Psoas muscle (tissue), 8 donors: ENCODE results near the gene PCID2. TPM values are rescaled to one million over a fixed set of nuclear protein-coding genes. Genes with fewer than 3 reads are reported as not detected.

Source experiments
- ATAC-seq, 4 donors: fragments of 200-7000 bp; cut with Tn5 transposase; one replicate each; pipeline ENCODE4 v1.9.1; 2020; ENCODE audit warnings: moderate library complexity in 3 of 4, mild to moderate bottlenecking in 2 of 4
- DNase-seq, 2 donors: peaks; one replicate each; pipeline ENCODE4 v3.0.0-alpha.2; 2020
- H3K27ac ChIP-seq: fragments of 200-600 bp; one replicate; pipeline ENCODE4 v1.8.0; 2022
- H3K27me3 ChIP-seq, 3 donors: fragments of 200-600 bp in 1 of 3; one replicate each; pipeline versions ENCODE4 v1.6.1 to v1.8.0; 2013 to 2022; ENCODE audit warnings: low read length in 2 of 3, mild to moderate bottlenecking in 2 of 3, moderate library complexity in 1 of 3; ENCODE audit not compliant: insufficient read depth in 3 of 3
- H3K36me3 ChIP-seq, 2 donors: fragments of 200-600 bp in 1 of 2; one replicate each; pipeline versions ENCODE4 v1.6.1 to v1.8.0; 2013 to 2022; ENCODE audit warnings: low read depth in 1 of 2, mild to moderate bottlenecking in 1 of 2, moderate library complexity in 1 of 2; ENCODE audit not compliant: insufficient read depth in 1 of 2
- H3K4me1 ChIP-seq: fragments of 200-600 bp; one replicate; pipeline ENCODE4 v1.8.0; 2022
- H3K4me3 ChIP-seq: fragments of 200-600 bp; one replicate; pipeline ENCODE4 v1.8.0; 2022; ENCODE audit warnings: mild to moderate bottlenecking
- H3K9me3 ChIP-seq: fragments of 200-600 bp; one replicate; pipeline ENCODE4 v1.8.0; 2022
- WGBS, 3 donors: extraction: QIAGEN DNeasy Blood & Tissue Kit; methylation state at CpG; one replicate each; pipeline versions ENCODE4 v1.1.6 to v1.1.7; 2013; 5-methylcytosine and 5-hydroxymethylcytosine counted together
- intact Hi-C, 2 donors: fragments of 100-400 bp; cut with DNase I; formaldehyde crosslinking; loops; one replicate each; pipeline versions ENCODE4 v1.11.0 to v1.14.2; 2022
- polyA plus RNA-seq, 3 donors: library from polyadenylated mRNA; stranded (reverse); fragments of 200-250 nt; gene quantifications; one replicate each; pipeline ENCODE4 v1.2.3, GENCODE V29; 2013
- total RNA-seq, 4 donors: library from RNA; stranded (reverse); fragmentation: NEBNext Ultra II Directional in 2 of 4; extraction: Animal tissue kit (Norgen Biotek cat#: 25700) in 2 of 4; gene quantifications; one replicate each; pipeline versions ENCODE4 v1.2.1 to v1.2.4, GENCODE V29; 2021 to 2023
- TF ChIP-seq, protein P1 (sequence below): fragments of 200-600 bp; IDR thresholded peaks from one replicate; pipeline ENCODE4 v1.8.0; 2022; ENCODE audit warnings: antibody characterized with exemption
- donor health status: healthy with polysubstance abuse.
- donor health status: DM: no; HTN: no; CAD: no; lungs with moderate emphysema.
- donor health status: Bipolar disorder and iron deficiency.
- donor health status: healthy.
- donor health status: DM: yes; HTN: yes; CAD: no.
- donor health status: DM: no; HTN: no; CAD: no.
- donor health status: DM: no; HTN: no; CAD: no.
- donor health status: DM: yes; HTN: yes; CAD: no.

The PCID2 gene
- total and polyA plus RNA-seq, 7 donors = 19.9 to 37.1 (median 26.6) TPM

- H3K27ac ChIP-seq = no peak overlapping the region
- intact Hi-C loops = loop anchor here in 1 of 2 donors (10.0 kb wide), 1 partner anchor 170 kb away; no protein-coding TSS in a partner anchor
- no peak overlapping the region for H3K4me3 ChIP-seq
- 74 to 90% (median 82%) methylated on average over 5 of the region's 5 CpGs for WGBS, 3 donors
- DNase-seq (peak in 1 of 2 donors; percentile 49), ATAC-seq (no peak)
- no peaks in the 10 kb centered on the region for H3K27me3 ChIP-seq
- TF ChIP-seq, protein P1, sequence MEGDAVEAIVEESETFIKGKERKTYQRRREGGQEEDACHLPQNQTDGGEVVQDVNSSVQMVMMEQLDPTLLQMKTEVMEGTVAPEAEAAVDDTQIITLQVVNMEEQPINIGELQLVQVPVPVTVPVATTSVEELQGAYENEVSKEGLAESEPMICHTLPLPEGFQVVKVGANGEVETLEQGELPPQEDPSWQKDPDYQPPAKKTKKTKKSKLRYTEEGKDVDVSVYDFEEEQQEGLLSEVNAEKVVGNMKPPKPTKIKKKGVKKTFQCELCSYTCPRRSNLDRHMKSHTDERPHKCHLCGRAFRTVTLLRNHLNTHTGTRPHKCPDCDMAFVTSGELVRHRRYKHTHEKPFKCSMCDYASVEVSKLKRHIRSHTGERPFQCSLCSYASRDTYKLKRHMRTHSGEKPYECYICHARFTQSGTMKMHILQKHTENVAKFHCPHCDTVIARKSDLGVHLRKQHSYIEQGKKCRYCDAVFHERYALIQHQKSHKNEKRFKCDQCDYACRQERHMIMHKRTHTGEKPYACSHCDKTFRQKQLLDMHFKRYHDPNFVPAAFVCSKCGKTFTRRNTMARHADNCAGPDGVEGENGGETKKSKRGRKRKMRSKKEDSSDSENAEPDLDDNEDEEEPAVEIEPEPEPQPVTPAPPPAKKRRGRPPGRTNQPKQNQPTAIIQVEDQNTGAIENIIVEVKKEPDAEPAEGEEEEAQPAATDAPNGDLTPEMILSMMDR = no peak
- peaks cover 3 to 22% of the 10 kb centered on the region in 2 donors for H3K36me3 ChIP-seq
- no peaks in the 10 kb centered on the region for H3K9me3 ChIP-seq
- H3K4me1 ChIP-seq = peaks cover 37% of the 10 kb centered on the region
These were observed 4.1 kb downstream of the PCID2 start for GRCh38 chr13:113204378-113204734.

- 90 to 96% (median 94%) methylated on average over 12 of the region's 12 CpGs for WGBS, 3 donors
- H3K36me3 ChIP-seq = peaks cover 3 to 28% of the 10 kb centered on the region in 2 donors
- peaks cover 37% of the 10 kb centered on the region for H3K4me1 ChIP-seq
- H3K9me3 ChIP-seq = no peaks in the 10 kb centered on the region
- no peak overlapping the region for H3K4me3 ChIP-seq
- intact Hi-C loops = loop anchor here in 1 of 2 donors (10.0 kb wide), 1 partner anchor 169 kb away; no protein-coding TSS in a partner anchor
- DNase-seq (no peak), ATAC-seq (no peak)
- no peaks in the 10 kb centered on the region for H3K27me3 ChIP-seq
- TF ChIP-seq, protein P1 = no peak
- no peak overlapping the region for H3K27ac ChIP-seq
These were observed 4.7 kb downstream of the PCID2 start for GRCh38 chr13:113203507-113204377.

GRCh38 chr13:113202912-113203311, 5.6 kb downstream of the PCID2 start:
- WGBS, 3 donors = 73 to 87% (median 77%) methylated on average over 4 of the region's 4 CpGs
- Histone ChIP-seq H3K4me1 (peaks cover 37% of the 10 kb centered on the region), H3K36me3 (peaks cover 3 to 36% of the 10 kb centered on the region in 2 donors), H3K9me3 (no peaks in the 10 kb centered on the region), H3K27ac (no peak overlapping the region), H3K27me3 (no peaks in the 10 kb centered on the region), H3K4me3 (no peak overlapping the region)
- ATAC-seq (no peak), DNase-seq (no peak)
- TF ChIP-seq, protein P1 = no peak
- intact Hi-C loops = loop anchor here in 1 of 2 donors (10.0 kb wide), 1 partner anchor 168 kb away; no protein-coding TSS in a partner anchor

DNA sequence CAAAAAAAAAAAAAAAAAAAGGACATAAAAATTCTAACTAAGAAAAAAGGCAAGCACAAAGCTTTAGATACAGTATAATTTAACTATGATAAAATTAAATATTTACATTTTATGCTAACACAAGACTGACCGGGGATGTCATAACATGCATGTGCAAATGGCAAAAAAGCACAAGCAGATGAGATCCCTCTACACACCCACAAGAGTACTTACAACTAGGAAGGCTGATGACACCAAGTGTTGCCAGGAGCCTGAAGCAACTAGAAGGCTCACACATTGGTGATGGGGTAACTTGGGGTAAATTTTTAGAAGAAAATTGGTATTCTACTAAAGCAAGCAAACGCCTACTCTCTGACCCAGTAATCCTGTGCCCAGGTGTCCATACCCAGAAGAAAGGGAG, 6.7 kb downstream of the PCID2 start:
- Histone ChIP-seq H3K27me3 (no peaks in the 10 kb centered on the region), H3K27ac (no peak overlapping the region), H3K4me3 (no peak overlapping the region), H3K9me3 (no peaks in the 10 kb centered on the region), H3K36me3 (peaks cover 9 to 47% of the 10 kb centered on the region in 2 donors), H3K4me1 (peaks cover 27% of the 10 kb centered on the region)
- DNase-seq (no peak), ATAC-seq (no peak)
- 90 to 96% (median 91%) methylated on average over 2 of the region's 2 CpGs for WGBS, 3 donors
- TF ChIP-seq, protein P1 = no peak
- intact Hi-C loops = loop anchor here in 1 of 2 donors (10.0 kb wide), 1 partner anchor 167 kb away; no protein-coding TSS in a partner anchor
